Sigmoid colon (tissue), 4 donors: ENCODE measurements around the gene CBLIF.
"Not testable (repeated sequence)": the region's sequence is repeated elsewhere in the genome, so short reads cannot be mapped to it uniquely, and the experiment has no call there.

ENCODE experiments used
- EP300 ChIP-seq, 4 donors: sonication (generic); formaldehyde crosslinking; IDR thresholded peaks; one replicate each; pipeline ENCODE4 v1.6.1; 2017; ENCODE audit warnings: antibody characterized with exemption in 4 of 4
- POLR2A ChIP-seq, 2 donors: fragments of 450-650 bp; IDR thresholded peaks; one replicate each; pipeline ENCODE4 v1.6.1; 2016; ENCODE audit warnings: antibody characterized with exemption in 2 of 2, mild to moderate bottlenecking in 2 of 2, moderate library complexity in 2 of 2
- TF ChIP-seq, protein P1 (sequence below), 4 experiments: fragments of 450-650 bp in 3 of 4; fragments of 200-600 bp in 1 of 4; IDR thresholded peaks; one replicate each; pipeline ENCODE4 v1.5.1; 2016 to 2019; ENCODE audit warnings: antibody characterized with exemption in 4 of 4, mild to moderate bottlenecking in 3 of 4, moderate library complexity in 2 of 4

DNA sequence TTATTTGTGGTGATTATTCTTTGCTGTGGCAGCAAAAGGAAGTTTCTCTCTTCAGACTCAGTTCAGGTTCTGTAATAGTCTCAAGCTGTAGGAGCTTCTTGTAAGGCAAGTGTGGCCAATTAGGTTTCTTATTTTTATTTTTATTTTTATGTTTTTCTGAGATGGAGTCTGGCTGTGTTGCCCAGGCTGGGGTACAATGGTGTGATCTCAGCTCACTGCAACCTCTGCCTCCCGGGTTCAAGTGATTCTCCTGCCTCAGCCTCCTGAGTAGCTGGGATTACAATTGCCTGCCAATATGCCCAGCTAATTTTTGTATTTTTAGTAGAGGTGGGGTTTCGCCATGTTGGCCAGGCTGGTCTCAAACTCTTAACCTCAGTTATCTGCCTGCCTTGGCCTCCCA is 4.3 kb upstream of the CBLIF start:
- TF ChIP-seq, protein P1, sequence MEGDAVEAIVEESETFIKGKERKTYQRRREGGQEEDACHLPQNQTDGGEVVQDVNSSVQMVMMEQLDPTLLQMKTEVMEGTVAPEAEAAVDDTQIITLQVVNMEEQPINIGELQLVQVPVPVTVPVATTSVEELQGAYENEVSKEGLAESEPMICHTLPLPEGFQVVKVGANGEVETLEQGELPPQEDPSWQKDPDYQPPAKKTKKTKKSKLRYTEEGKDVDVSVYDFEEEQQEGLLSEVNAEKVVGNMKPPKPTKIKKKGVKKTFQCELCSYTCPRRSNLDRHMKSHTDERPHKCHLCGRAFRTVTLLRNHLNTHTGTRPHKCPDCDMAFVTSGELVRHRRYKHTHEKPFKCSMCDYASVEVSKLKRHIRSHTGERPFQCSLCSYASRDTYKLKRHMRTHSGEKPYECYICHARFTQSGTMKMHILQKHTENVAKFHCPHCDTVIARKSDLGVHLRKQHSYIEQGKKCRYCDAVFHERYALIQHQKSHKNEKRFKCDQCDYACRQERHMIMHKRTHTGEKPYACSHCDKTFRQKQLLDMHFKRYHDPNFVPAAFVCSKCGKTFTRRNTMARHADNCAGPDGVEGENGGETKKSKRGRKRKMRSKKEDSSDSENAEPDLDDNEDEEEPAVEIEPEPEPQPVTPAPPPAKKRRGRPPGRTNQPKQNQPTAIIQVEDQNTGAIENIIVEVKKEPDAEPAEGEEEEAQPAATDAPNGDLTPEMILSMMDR (IDR thresholded peaks at IDR 0.05), result not testable (repeated sequence)
- TF ChIP-seq POLR2A, EP300 (IDR thresholded peaks at IDR 0.05): not testable (repeated sequence)
